ENCODE measurements around the gene CCHCR1. TPM values are rescaled to one million over a fixed set of nuclear protein-coding genes. Genes with fewer than 3 reads are reported as not detected.
A peak's percentile ranks its signal among the peaks of the same experiment; 100 is the strongest.

CCHCR1 gene
- total RNA-seq, 3 donors from 2014 or later, result 10.9 to 17.1 (median 17.0) TPM

GRCh38 chr6:31125162-31125561 is 32.4 kb downstream of the CCHCR1 start:
- Histone ChIP-seq H3K36me3 (no peaks in the 10 kb centered on the region), H3K9me3 (no peaks in the 10 kb centered on the region), H3K4me1 (peaks cover 7 to 8% of the 10 kb centered on the region in 2 donors), H3K27me3 (no peaks in the 10 kb centered on the region), H3K27ac (peak overlapping the region; percentile 80 to 88), H3K4me3 (no peak overlapping the region)
- DNase-seq (ENCODE audit: low spot score in 2 of 2), result peak; percentile 90 to 95
- TF ChIP-seq POLR2AphosphoS5 (IDR thresholded peaks at IDR 0.05), result peak in 2 of 3 donors; percentile 46 to 61
- TF ChIP-seq, protein P1, sequence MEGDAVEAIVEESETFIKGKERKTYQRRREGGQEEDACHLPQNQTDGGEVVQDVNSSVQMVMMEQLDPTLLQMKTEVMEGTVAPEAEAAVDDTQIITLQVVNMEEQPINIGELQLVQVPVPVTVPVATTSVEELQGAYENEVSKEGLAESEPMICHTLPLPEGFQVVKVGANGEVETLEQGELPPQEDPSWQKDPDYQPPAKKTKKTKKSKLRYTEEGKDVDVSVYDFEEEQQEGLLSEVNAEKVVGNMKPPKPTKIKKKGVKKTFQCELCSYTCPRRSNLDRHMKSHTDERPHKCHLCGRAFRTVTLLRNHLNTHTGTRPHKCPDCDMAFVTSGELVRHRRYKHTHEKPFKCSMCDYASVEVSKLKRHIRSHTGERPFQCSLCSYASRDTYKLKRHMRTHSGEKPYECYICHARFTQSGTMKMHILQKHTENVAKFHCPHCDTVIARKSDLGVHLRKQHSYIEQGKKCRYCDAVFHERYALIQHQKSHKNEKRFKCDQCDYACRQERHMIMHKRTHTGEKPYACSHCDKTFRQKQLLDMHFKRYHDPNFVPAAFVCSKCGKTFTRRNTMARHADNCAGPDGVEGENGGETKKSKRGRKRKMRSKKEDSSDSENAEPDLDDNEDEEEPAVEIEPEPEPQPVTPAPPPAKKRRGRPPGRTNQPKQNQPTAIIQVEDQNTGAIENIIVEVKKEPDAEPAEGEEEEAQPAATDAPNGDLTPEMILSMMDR (IDR thresholded peaks at IDR 0.05), result no peak
- intact Hi-C loops (cut with DNase I; ENCODE audit: low total_unique reads), result loop anchor here (10.0 kb wide), 1 partner anchor 250 kb away; no protein-coding TSS in a partner anchor

DNA sequence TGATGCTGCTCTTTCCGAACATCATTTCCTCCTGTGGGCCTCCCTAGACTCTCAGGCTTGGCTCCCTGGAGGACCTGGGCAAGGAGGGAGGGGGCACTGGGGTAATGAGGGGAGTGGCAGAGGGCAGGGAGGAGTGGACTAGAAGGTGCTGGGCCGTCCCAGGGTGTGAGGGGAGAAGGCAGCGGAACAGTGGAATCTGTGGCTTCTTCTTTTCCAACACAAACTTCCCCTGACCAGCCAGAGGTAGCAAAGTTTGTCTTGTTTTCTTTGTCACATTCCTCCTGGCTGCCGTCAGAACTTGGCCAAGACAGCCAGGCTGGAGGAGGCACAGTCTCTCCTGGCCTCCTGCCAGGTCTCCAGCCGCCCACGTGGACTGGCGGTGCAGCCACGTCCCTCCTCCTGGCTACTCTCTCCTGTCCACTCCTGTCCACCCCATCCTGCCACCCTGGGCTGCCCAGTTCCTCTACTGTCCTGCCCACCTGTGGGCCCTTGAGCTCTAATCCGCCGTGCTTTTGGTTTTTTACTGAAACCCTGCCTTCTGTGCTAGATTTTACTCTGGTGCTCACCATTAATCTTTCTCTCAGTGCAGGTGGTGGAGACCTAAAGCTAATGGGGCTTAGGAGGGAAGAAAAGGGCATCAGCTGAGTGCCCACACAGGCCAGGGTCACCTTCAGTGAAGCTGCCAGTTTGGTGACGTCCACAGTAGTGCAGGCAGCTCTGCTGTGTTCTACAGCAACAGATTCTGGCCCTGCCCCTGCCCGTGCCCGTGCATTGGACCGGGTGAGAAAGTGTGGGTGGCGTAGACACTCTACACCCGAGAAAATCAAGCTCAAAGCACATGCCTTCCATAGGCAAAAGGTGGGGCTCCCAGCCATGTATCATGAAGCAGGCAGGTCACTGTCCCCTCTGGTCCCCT is 34.6 kb downstream of the CCHCR1 start:
- DNase-seq (ENCODE audit: low spot score in 2 of 2), result peak; percentile 80 to 89
- peak overlapping the region; percentile 76 to 88 for H3K27ac ChIP-seq
- intact Hi-C loops (cut with DNase I; ENCODE audit: low total_unique reads), result loop anchor here (10.0 kb wide), 1 partner anchor 252 kb away; no protein-coding TSS in a partner anchor
- no peaks in the 10 kb centered on the region for H3K27me3 ChIP-seq
- H3K4me1 ChIP-seq, result peaks cover 8 to 9% of the 10 kb centered on the region in 2 donors
- H3K36me3 ChIP-seq, result no peaks in the 10 kb centered on the region
- H3K9me3 ChIP-seq, result no peaks in the 10 kb centered on the region
- TF ChIP-seq POLR2AphosphoS5 (IDR thresholded peaks at IDR 0.05) (peak in 1 of 3 donors; percentile 46), POLR2A (IDR thresholded peaks at IDR 0.05) (no peak)
- TF ChIP-seq, protein P1 (IDR thresholded peaks at IDR 0.05), result no peak
- no peak overlapping the region for H3K4me3 ChIP-seq

DNA sequence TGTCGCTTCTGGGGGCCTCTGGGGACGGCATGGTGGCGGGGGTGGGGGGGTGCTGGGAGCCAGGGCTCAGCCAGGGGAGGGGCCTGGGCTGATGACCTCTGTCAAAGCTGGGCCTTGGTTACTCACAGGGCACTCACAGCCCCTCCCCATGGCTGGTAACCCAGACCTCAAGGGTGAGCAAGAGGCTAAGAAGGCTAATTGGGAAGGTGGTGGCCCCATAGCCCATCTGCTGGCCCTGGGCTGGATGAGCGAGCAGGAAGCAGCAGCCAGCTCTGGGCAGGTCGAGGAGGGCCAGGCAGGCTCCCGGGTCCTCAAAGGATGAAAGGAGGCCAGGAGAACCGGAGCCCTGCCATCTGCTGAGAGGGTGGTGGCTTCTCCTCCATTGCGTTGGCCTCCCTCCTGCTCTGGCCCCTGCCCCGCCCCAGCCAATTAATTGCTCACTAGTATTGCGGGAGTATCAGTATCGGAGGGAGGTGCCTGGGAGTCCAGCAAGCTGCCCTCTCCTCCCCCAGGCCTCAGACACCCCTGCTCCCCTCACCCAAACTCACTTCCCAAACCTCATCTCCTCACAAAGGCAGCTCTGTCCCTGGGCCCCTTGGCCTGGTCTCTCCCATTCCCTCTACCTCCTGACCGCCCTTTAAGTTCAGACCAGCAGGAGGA is 36.3 kb downstream of the CCHCR1 start:
- H3K27ac ChIP-seq, result peak overlapping the region; percentile 38 to 76
- TF ChIP-seq, protein P1 (IDR thresholded peaks at IDR 0.05), result no peak
- TF ChIP-seq POLR2AphosphoS5 (IDR thresholded peaks at IDR 0.05) (no peak), POLR2A (IDR thresholded peaks at IDR 0.05) (no peak)

GRCh38 chr6:31120151-31120915 is 37.3 kb downstream of the CCHCR1 start, which contains the start of gene CDSN:
Gene CDSN (minus strand): TSS chr6:31120446. CDS start chr6:31120419, 27 bp downstream.
- Histone ChIP-seq H3K27me3 (no peaks in the 10 kb centered on the region), H3K36me3 (no peaks in the 10 kb centered on the region), H3K4me1 (peaks cover 8 to 9% of the 10 kb centered on the region in 2 donors), H3K9me3 (no peaks in the 10 kb centered on the region), H3K27ac (peak within 1 kb of the TSS; percentile 38 to 76), H3K4me3 (no peak within 1 kb of the TSS)
- DNase-seq (ENCODE audit: low spot score in 2 of 2), result no peak
- intact Hi-C loops (cut with DNase I; ENCODE audit: low total_unique reads), result loop anchor here (10.0 kb wide), 1 partner anchor 254 kb away; no protein-coding TSS in a partner anchor
- TF ChIP-seq POLR2AphosphoS5 (IDR thresholded peaks at IDR 0.05) (no peak), POLR2A (IDR thresholded peaks at IDR 0.05) (no peak)
- TF ChIP-seq, protein P1 (IDR thresholded peaks at IDR 0.05), result no peak

More for the DNA sequence above, 36.3 kb downstream of the CCHCR1 start:
- DNase-seq (ENCODE audit: low spot score in 2 of 2), result no peak
- Histone ChIP-seq H3K4me1 (peaks cover 8 to 9% of the 10 kb centered on the region in 2 donors), H3K36me3 (no peaks in the 10 kb centered on the region), H3K9me3 (no peaks in the 10 kb centered on the region), H3K4me3 (no peak overlapping the region), H3K27me3 (no peaks in the 10 kb centered on the region)
- intact Hi-C loops (cut with DNase I; ENCODE audit: low total_unique reads), result loop anchor here (10.0 kb wide), 1 partner anchor 254 kb away; no protein-coding TSS in a partner anchor
